ENCODE measurements around the gene EMILIN1.

EMILIN1 gene

GRCh38 chr2:27069436-27069835 is 9.0 kb upstream of the EMILIN1 start:
- TF ChIP-seq, protein P1, sequence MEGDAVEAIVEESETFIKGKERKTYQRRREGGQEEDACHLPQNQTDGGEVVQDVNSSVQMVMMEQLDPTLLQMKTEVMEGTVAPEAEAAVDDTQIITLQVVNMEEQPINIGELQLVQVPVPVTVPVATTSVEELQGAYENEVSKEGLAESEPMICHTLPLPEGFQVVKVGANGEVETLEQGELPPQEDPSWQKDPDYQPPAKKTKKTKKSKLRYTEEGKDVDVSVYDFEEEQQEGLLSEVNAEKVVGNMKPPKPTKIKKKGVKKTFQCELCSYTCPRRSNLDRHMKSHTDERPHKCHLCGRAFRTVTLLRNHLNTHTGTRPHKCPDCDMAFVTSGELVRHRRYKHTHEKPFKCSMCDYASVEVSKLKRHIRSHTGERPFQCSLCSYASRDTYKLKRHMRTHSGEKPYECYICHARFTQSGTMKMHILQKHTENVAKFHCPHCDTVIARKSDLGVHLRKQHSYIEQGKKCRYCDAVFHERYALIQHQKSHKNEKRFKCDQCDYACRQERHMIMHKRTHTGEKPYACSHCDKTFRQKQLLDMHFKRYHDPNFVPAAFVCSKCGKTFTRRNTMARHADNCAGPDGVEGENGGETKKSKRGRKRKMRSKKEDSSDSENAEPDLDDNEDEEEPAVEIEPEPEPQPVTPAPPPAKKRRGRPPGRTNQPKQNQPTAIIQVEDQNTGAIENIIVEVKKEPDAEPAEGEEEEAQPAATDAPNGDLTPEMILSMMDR (conservative IDR thresholded peaks at IDR 0.05; ENCODE audit: low read depth, low read length): no peak
- peak overlapping the region; percentile 98 for H3K4me3 ChIP-seq (ENCODE audit: low read depth, low read length)
- DNase-seq (ENCODE audit: low read depth): no peak

DNA sequence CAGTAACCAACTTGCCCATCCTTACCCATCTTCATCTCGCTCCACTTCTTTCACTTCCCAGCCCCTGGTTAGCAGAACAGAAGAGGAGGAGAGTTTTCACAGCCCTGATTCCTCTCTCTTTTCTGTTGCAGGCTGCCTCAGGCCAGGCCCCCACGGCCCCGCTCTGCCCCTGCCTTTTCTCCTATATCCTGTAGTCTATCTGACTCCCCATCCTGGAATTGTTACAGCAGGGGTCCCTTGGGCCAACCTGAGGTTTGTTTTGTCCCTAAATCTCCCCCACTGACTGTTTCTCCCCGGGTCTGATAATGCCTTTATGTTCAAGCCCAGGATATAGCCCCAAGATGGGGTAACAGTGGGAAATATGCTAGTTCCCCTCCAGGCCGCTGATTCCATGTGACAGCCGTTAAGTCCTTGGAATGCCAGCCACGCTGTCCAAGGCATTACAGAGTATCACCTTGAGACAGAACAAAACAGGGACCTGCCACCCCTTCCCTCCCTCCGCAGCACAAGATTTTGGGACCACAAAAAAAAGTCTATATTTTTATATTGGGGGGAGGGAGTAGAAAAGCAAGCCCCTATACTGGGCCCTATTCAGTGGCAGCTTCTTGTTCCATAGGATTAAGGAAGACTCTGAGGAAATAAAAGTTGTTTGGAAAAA is 8.3 kb upstream of the EMILIN1 start:
- H3K4me3 ChIP-seq (ENCODE audit: low read depth, low read length): peak overlapping the region; percentile 98
- TF ChIP-seq, protein P1 (conservative IDR thresholded peaks at IDR 0.05; ENCODE audit: low read depth, low read length): no peak

DNA sequence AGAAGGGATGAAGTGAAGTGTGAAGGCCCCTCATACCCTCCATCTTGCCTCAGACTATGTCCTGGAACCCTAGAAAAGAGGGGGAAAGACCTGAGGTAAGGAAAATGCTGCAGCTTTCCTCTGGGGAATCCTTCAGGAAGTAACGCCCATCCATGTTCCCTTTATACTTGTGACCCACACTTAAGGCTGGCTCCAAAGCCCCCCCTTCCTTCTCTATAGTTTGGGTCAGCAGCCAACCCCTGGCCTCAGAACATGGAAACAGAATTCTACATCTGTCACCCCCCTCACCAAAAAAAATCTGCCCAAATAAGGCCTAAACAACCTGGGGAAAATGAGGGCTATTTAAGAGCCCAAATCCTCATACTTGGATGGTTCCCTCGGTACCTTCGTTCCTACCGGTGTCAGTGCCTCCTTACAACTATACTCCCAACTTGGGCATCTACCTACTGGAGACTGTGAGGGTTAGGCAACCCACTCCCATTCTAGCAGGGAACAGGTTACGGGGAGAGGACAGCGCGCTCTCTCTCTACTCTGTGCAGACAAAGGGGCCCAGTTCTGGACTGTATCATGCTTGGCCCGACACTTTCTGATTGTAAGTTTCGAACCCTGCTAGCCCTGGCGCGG is 7.7 kb upstream of the EMILIN1 start:
- TF ChIP-seq, protein P1 (conservative IDR thresholded peaks at IDR 0.05; ENCODE audit: low read depth, low read length): no peak
- peak overlapping the region; percentile 98 for H3K4me3 ChIP-seq (ENCODE audit: low read depth, low read length)
- no peak for DNase-seq (ENCODE audit: low read depth)

More for the DNA sequence above, 8.3 kb upstream of the EMILIN1 start:
- no peak for DNase-seq (ENCODE audit: low read depth)

GRCh38 chr2:27071277-27071989 is 7.0 kb upstream of the EMILIN1 start, which contains the start of gene OST4:
Gene OST4 (minus strand): TSS chr2:27071654.
- H3K4me3 ChIP-seq (ENCODE audit: low read depth, low read length): peak within 1 kb of the TSS; percentile 98
- DNase-seq (ENCODE audit: low read depth): peak; percentile 93
- TF ChIP-seq, protein P1 (conservative IDR thresholded peaks at IDR 0.05; ENCODE audit: low read depth, low read length): no peak

GRCh38 chr2:27071990-27072830 is 6.2 kb upstream of the EMILIN1 start:
- TF ChIP-seq, protein P1 (conservative IDR thresholded peaks at IDR 0.05; ENCODE audit: low read depth, low read length): no peak
- H3K4me3 ChIP-seq (ENCODE audit: low read depth, low read length): peak overlapping the region; percentile 98
- peak; percentile 74 for DNase-seq (ENCODE audit: low read depth)

GRCh38 chr2:27072920-27073319 is 5.5 kb upstream of the EMILIN1 start:
- TF ChIP-seq, protein P1 (conservative IDR thresholded peaks at IDR 0.05; ENCODE audit: low read depth, low read length): no peak
- no peak overlapping the region for H3K4me3 ChIP-seq (ENCODE audit: low read depth, low read length)

More at GRCh38 chr2:27072920-27073319, 5.5 kb upstream of the EMILIN1 start:
- peak; percentile 50 for DNase-seq (ENCODE audit: low read depth)

Data from choroid plexus epithelial cell (primary cell).